Measurements from ENCODE around the gene MYT1.

- TF ChIP-seq CTCF (IDR thresholded peaks at IDR 0.05) (no peak), POLR2AphosphoS5 (IDR thresholded peaks at IDR 0.05) (no peak), EP300 (IDR thresholded peaks at IDR 0.05) (no peak)
Observed at GRCh38 chr20:64211874-64212658, 47.8 kb downstream of the MYT1 start.
